Measurements from ENCODE around the gene ARHGAP26.

Gene ARHGAP26

DNA sequence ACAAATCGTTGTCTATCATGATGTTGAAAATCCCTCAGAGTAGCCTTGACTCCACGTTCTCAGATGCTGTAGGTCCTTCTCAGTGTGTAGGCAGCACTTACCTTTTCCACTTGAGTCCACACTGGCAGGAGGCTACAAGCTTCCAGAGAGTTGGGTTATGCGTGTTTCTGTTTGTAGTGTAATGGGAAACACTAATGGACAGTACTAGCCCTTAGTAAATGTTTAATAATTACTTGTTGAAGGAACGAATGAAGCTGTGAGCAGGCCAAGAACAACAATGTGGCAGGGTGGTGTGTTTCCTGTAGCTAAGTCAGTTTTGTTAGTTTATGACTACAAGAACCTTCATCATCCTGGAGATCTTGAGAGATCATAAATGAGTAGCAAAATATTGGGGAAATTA lies 83.5 kb downstream of the ARHGAP26 start:
- no peaks in the 10 kb centered on the region for H3K79me2 ChIP-seq (ENCODE audit: control insufficient read depth, insufficient read depth, low read length, unreplicated experiment)
- H3K27ac ChIP-seq (ENCODE audit: low read depth, low read length): no peak overlapping the region
- no peak overlapping the region for H3K4me3 ChIP-seq (ENCODE audit: low read depth, low read length)
- H3K36me3 ChIP-seq (ENCODE audit: insufficient read depth, low read length): no peaks in the 10 kb centered on the region
- H2AFZ ChIP-seq (ENCODE audit: low read length, unreplicated experiment): no peak overlapping the region
- peaks cover 10% of the 10 kb centered on the region for H3K4me1 ChIP-seq (ENCODE audit: control insufficient read depth, insufficient read depth, low read length, unreplicated experiment)
- no peaks in the 10 kb centered on the region for H3K27me3 ChIP-seq (ENCODE audit: insufficient read depth, low read length)

DNA sequence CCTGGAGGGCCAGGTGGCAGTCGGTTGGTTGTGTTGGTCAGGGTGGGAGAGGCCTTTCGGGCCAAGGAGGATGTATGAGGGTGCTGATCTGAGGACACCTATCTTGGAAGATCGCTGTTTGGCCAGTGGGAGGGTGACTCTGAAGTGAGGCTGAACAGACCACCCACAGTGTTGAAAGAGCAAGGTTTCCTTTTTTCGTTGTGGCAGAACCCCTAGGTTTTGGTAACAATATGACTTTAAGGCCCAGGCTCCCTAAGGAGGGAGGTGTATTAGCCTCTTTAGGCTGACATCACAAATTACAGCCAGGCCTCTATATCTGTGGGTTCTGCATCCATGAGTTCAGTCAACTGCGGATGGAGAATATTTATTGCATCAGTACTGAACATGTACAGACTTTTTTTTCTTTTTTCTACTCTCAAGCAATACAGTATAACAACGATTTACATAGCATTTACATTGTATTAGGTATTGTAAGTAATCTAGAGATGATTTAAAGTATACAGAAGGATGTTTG lies 86.1 kb downstream of the ARHGAP26 start:
- H3K79me2 ChIP-seq (ENCODE audit: control insufficient read depth, insufficient read depth, low read length, unreplicated experiment): no peaks in the 10 kb centered on the region

DNA sequence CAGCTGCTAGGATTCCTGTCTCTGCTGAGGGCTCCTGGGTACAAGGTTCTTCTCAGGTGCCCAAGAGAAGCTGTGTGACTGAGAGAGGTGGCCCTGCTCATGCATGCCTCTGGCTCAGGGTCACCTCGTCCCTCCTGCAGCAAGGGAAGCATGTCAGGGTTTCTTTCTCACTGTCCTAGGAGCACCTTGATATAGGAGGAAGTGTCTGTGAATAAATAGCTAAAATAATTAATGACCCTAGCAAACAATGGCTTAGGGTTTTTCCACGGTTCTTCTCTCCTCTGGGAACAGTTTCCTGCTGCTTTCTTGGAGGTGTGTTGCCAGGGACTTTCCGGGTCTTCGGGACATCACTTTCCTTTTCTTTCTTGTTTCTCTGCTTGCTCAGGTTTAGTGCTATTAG lies 87.2 kb downstream of the ARHGAP26 start:
- no peak overlapping the region for H3K27ac ChIP-seq (ENCODE audit: low read depth, low read length)
- H2AFZ ChIP-seq (ENCODE audit: low read length, unreplicated experiment): no peak overlapping the region

More for the DNA sequence above, 86.1 kb downstream of the ARHGAP26 start:
- Histone ChIP-seq H3K27me3 (ENCODE audit: insufficient read depth, low read length) (no peaks in the 10 kb centered on the region), H3K27ac (ENCODE audit: low read depth, low read length) (no peak overlapping the region), H2AFZ (ENCODE audit: low read length, unreplicated experiment) (no peak overlapping the region), H3K4me3 (ENCODE audit: low read depth, low read length) (no peak overlapping the region), H3K4me1 (ENCODE audit: control insufficient read depth, insufficient read depth, low read length, unreplicated experiment) (peaks cover 10% of the 10 kb centered on the region), H3K36me3 (ENCODE audit: insufficient read depth, low read length) (no peaks in the 10 kb centered on the region)

DNA sequence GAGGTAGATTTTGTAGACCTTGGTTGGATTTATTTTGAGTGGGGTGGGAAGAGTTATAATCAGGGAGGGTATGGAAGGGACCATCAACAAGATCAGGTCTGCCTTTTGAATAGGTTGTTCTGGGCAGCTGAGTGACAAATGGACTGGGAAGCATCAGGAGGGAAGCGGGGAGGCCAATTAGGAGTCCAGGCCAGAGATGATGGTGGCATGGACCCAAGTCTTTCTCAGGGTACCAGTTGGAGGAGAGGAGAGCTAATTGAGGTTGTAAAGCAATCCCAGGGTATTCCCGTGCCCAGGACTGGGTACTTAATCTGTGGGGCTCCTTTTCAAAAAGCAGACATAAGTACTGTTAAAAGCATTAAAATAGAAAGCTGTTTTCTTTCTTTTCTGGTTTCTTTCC lies 88.9 kb downstream of the ARHGAP26 start:
- Histone ChIP-seq H3K36me3 (ENCODE audit: insufficient read depth, low read length) (no peaks in the 10 kb centered on the region), H3K4me1 (ENCODE audit: control insufficient read depth, insufficient read depth, low read length, unreplicated experiment) (peaks cover 4% of the 10 kb centered on the region), H2AFZ (ENCODE audit: low read length, unreplicated experiment) (no peak overlapping the region), H3K27me3 (ENCODE audit: insufficient read depth, low read length) (no peaks in the 10 kb centered on the region), H3K27ac (ENCODE audit: low read depth, low read length) (no peak overlapping the region), H3K4me3 (ENCODE audit: low read depth, low read length) (no peak overlapping the region), H3K79me2 (ENCODE audit: control insufficient read depth, insufficient read depth, low read length, unreplicated experiment) (no peaks in the 10 kb centered on the region)

More for the DNA sequence above, 87.2 kb downstream of the ARHGAP26 start:
- H3K4me1 ChIP-seq (ENCODE audit: control insufficient read depth, insufficient read depth, low read length, unreplicated experiment): peaks cover 10% of the 10 kb centered on the region
- no peak overlapping the region for H3K4me3 ChIP-seq (ENCODE audit: low read depth, low read length)
- H3K27me3 ChIP-seq (ENCODE audit: insufficient read depth, low read length): no peaks in the 10 kb centered on the region
- H3K36me3 ChIP-seq (ENCODE audit: insufficient read depth, low read length): no peaks in the 10 kb centered on the region
- no peaks in the 10 kb centered on the region for H3K79me2 ChIP-seq (ENCODE audit: control insufficient read depth, insufficient read depth, low read length, unreplicated experiment)

DNA sequence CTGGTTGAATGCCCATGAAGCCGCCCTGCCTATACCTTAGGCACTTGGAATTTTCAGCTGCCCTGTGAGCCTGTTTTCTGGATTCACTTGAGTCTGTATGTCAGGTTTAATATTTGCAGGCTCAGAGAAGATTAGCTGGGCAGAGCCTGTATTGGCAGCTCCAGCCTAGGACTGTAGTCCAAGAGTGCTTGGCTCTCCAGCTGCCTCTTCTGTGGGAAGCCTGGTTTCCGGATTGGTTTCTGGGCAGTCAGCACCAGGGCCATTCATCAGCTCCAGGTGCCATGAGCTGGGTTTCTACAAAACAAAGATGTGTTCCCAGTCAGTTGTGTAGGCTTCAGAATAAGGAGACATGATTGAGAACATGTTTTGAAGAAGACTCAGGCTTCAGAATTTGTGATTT lies 90.1 kb downstream of the ARHGAP26 start:
- no peaks in the 10 kb centered on the region for H3K27me3 ChIP-seq (ENCODE audit: insufficient read depth, low read length)
- H3K4me1 ChIP-seq (ENCODE audit: control insufficient read depth, insufficient read depth, low read length, unreplicated experiment): no peaks in the 10 kb centered on the region
- H2AFZ ChIP-seq (ENCODE audit: low read length, unreplicated experiment): no peak overlapping the region
- no peaks in the 10 kb centered on the region for H3K79me2 ChIP-seq (ENCODE audit: control insufficient read depth, insufficient read depth, low read length, unreplicated experiment)
- no peak overlapping the region for H3K27ac ChIP-seq (ENCODE audit: low read depth, low read length)
- no peaks in the 10 kb centered on the region for H3K36me3 ChIP-seq (ENCODE audit: insufficient read depth, low read length)
- H3K4me3 ChIP-seq (ENCODE audit: low read depth, low read length): no peak overlapping the region

DNA sequence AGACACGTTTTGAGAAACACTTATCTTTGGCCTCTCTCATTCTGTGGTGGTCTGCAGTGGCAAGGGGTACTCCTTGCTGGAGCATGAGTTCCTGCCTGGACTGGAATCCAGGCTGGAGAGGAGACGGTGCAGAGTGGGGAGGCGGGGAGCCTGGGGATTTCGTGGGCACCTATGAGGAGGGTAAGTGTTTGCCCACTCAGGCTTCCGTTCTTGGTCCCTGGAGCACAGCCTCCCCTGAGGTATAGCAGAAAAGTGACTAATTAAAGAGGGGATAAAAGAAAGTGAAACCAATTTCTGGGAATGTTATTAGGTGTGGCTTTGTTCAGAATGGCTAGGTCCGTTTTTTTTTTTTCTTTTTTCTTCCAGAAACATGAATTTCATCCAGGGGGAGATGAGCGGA lies 90.8 kb downstream of the ARHGAP26 start:
- Histone ChIP-seq H3K27ac (ENCODE audit: low read depth, low read length) (no peak overlapping the region), H3K4me3 (ENCODE audit: low read depth, low read length) (no peak overlapping the region), H3K79me2 (ENCODE audit: control insufficient read depth, insufficient read depth, low read length, unreplicated experiment) (no peaks in the 10 kb centered on the region), H3K36me3 (ENCODE audit: insufficient read depth, low read length) (no peaks in the 10 kb centered on the region), H3K4me1 (ENCODE audit: control insufficient read depth, insufficient read depth, low read length, unreplicated experiment) (no peaks in the 10 kb centered on the region), H3K27me3 (ENCODE audit: insufficient read depth, low read length) (no peaks in the 10 kb centered on the region), H2AFZ (ENCODE audit: low read length, unreplicated experiment) (no peak overlapping the region)

DNA sequence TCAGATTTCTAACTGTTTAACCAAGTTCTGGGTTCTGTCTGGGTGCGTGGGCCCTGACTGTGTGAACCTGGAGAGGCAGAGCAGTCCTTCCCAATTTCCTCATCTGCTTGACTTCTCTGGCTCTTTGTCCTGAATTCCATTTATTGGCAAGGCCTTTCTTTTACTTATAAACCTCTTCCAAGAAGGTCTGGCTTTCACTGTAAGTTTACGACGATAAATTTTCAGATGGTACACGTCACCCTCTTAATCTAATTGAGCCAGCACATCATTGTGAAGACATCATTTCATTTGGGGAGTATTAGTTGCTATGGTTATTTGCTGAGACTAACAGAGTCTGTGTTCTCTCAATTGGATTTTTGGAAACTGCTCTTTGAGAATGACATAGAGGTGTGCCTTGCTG lies 92.4 kb downstream of the ARHGAP26 start:
- H3K4me1 ChIP-seq (ENCODE audit: control insufficient read depth, insufficient read depth, low read length, unreplicated experiment): peaks cover 5% of the 10 kb centered on the region
- no peak overlapping the region for H3K27ac ChIP-seq (ENCODE audit: low read depth, low read length)
- no peak overlapping the region for H3K4me3 ChIP-seq (ENCODE audit: low read depth, low read length)
- no peaks in the 10 kb centered on the region for H3K79me2 ChIP-seq (ENCODE audit: control insufficient read depth, insufficient read depth, low read length, unreplicated experiment)
- no peaks in the 10 kb centered on the region for H3K36me3 ChIP-seq (ENCODE audit: insufficient read depth, low read length)
- H3K27me3 ChIP-seq (ENCODE audit: insufficient read depth, low read length): no peaks in the 10 kb centered on the region
- H2AFZ ChIP-seq (ENCODE audit: low read length, unreplicated experiment): no peak overlapping the region

DNA sequence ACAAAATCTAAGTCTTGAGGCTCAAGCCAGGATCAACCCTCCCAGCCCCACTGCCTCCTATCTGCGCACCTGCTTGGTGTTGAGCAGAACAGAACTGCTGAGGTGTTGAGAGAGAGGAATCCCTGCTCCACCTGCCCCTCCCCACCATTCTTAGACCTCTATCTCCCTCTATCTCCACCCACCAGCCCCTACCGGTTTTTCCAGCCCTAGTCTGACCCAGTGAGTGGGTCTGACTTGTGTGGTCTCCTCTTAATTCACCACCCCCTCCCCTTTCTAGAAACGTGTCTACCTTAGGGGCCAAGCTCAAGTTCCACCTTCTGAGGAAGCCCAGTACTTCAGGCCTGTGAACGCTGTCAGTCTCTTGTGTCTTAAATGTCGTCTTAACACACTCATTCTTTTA lies 93.7 kb downstream of the ARHGAP26 start:
- Histone ChIP-seq H2AFZ (ENCODE audit: low read length, unreplicated experiment) (no peak overlapping the region), H3K27ac (ENCODE audit: low read depth, low read length) (no peak overlapping the region), H3K4me3 (ENCODE audit: low read depth, low read length) (no peak overlapping the region), H3K36me3 (ENCODE audit: insufficient read depth, low read length) (no peaks in the 10 kb centered on the region), H3K4me1 (ENCODE audit: control insufficient read depth, insufficient read depth, low read length, unreplicated experiment) (peaks cover 5% of the 10 kb centered on the region), H3K27me3 (ENCODE audit: insufficient read depth, low read length) (no peaks in the 10 kb centered on the region), H3K79me2 (ENCODE audit: control insufficient read depth, insufficient read depth, low read length, unreplicated experiment) (no peaks in the 10 kb centered on the region)

DNA sequence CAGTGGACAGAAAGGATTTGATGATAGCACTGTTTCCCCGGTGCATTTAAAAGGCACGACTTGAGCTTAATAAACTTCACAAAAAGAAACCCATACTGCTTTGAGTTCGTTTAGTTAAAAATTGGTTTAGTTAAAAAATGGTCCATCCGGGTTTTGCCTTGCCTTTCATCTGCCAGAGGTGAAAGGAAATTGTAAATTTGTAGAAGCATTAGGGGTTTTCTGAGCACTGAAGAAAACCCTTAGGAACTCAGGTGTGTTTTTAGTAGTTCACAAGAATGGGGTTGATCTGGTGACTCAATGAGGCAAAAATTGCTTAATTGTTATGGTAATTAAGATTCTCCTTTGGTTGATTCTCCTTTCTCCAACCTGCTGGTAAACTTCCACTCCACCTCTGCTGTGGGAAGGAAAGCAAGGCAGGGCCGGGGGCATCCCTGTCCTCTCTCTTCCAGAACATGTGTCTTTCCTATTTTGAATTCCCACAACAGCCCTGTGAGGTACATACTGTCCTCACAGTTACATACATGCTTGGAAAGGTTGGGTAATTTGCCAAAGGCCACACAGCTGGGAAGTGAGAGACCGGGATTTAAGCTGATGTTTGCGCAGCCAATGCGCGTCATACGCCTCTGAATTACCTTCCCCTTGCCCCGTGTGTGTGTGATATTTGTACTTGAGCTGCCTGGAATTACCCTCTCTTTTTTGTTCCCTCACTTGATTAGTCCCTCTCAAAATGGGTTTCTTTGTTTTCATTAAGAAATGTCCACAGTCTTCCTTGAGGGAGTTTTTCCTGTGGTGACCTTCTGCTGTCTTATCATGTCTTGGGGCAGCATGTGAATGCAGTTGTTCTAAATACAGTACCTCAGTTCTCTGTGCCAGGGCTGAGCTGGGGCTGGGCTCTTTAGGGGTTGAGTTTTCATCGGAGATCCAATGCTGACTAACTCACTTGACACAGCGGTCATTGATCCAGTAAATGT lies 94.4 kb downstream of the ARHGAP26 start:
- H3K27ac ChIP-seq (ENCODE audit: low read depth, low read length): no peak overlapping the region
- no peaks in the 10 kb centered on the region for H3K27me3 ChIP-seq (ENCODE audit: insufficient read depth, low read length)
- H3K4me3 ChIP-seq (ENCODE audit: low read depth, low read length): no peak overlapping the region
- H3K36me3 ChIP-seq (ENCODE audit: insufficient read depth, low read length): no peaks in the 10 kb centered on the region
- no peak overlapping the region for H2AFZ ChIP-seq (ENCODE audit: low read length, unreplicated experiment)
- H3K4me1 ChIP-seq (ENCODE audit: control insufficient read depth, insufficient read depth, low read length, unreplicated experiment): peaks cover 5% of the 10 kb centered on the region
- H3K79me2 ChIP-seq (ENCODE audit: control insufficient read depth, insufficient read depth, low read length, unreplicated experiment): no peaks in the 10 kb centered on the region

DNA sequence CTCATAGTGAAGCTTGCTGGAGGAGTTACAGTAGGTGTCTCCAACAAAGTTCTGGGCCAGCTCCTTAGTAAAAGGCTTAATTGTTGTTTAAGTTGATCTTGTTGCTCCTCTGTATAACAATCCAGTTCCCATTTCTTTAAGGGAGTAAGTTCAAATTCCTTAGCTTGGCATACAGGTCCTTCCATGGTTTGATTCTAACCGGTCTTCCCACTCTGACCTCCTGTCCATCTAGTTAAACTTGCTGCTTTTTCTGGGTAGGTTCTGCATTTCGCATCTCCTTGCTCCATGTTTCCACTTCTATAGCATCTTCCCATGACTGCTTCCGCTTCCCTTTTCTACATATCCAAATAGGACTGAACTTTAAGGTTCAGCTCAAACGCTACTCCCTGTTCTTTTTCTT lies 95.5 kb downstream of the ARHGAP26 start:
- Histone ChIP-seq H2AFZ (ENCODE audit: low read length, unreplicated experiment) (no peak overlapping the region), H3K4me3 (ENCODE audit: low read depth, low read length) (no peak overlapping the region), H3K79me2 (ENCODE audit: control insufficient read depth, insufficient read depth, low read length, unreplicated experiment) (no peaks in the 10 kb centered on the region), H3K27me3 (ENCODE audit: insufficient read depth, low read length) (no peaks in the 10 kb centered on the region), H3K36me3 (ENCODE audit: insufficient read depth, low read length) (no peaks in the 10 kb centered on the region), H3K27ac (ENCODE audit: low read depth, low read length) (no peak overlapping the region), H3K4me1 (ENCODE audit: control insufficient read depth, insufficient read depth, low read length, unreplicated experiment) (peaks cover 5% of the 10 kb centered on the region)
